Neural cell (in vitro differentiated cells): ENCODE measurements around the gene SHISA7. TPM values are rescaled to one million over a fixed set of nuclear protein-coding genes. Genes with fewer than 3 reads are reported as not detected.
A peak's percentile ranks its signal among the peaks of the same experiment; 100 is the strongest.

Experiments used
- H2AFZ ChIP-seq: fragments of 200-600, 300-800 bp; sonication (generic), shearing (Covaris generic); 2 replicates; pipeline ENCODE4 v1.6.0; 2014; ENCODE audit warnings: low read depth, mild to moderate bottlenecking, antibody characterized with exemption, low read length, moderate library complexity
- H3F3A ChIP-seq: fragments of 200-600 bp; shearing (Covaris generic); 2 replicates; pipeline ENCODE4 v1.6.1; 2016; ENCODE audit warnings: mild to moderate bottlenecking, moderate library complexity, mixed read lengths, antibody characterized with exemption, low read length; ENCODE audit not compliant: insufficient read depth, poor library complexity, severe bottlenecking
- H3K27ac ChIP-seq: fragments of 200-600, 300-800 bp; sonication (generic), shearing (Covaris generic); 2 replicates; pipeline ENCODE4 v1.5.1; 2014; ENCODE audit warnings: mild to moderate bottlenecking, low read length, moderate library complexity
- H3K27me3 ChIP-seq: fragments of 300-800, 200-600 bp; sonication (generic), shearing (Covaris generic); 2 replicates; pipeline ENCODE4 v1.6.0; 2014; ENCODE audit warnings: mild to moderate bottlenecking, low read depth, low read length, moderate library complexity; ENCODE audit not compliant: insufficient read depth
- H3K36me3 ChIP-seq: fragments of 300-800, 200-600 bp; sonication (generic), shearing (Covaris generic); 2 replicates; pipeline ENCODE4 v1.5.1; 2014; ENCODE audit warnings: mild to moderate bottlenecking, antibody characterized with exemption, low read length, moderate library complexity; ENCODE audit not compliant: insufficient read depth
- H3K4me2 ChIP-seq: fragments of 300-800, 200-600 bp; sonication (generic), shearing (Covaris generic); 2 replicates; pipeline ENCODE4 v1.6.0; 2014; ENCODE audit warnings: mild to moderate bottlenecking, low read length
- H3K4me3 ChIP-seq: fragments of 300-800, 200-600 bp; sonication (generic), shearing (Covaris generic); 2 replicates; pipeline ENCODE4 v1.5.1; 2014; ENCODE audit warnings: mild to moderate bottlenecking, low read length, moderate library complexity
- H3K79me2 ChIP-seq: fragments of 200-600 bp; shearing (Covaris generic); replicated peaks from 2 replicates; pipeline ENCODE4 v1.6.0; 2014; ENCODE audit warnings: mild to moderate bottlenecking, low read length, moderate library complexity; ENCODE audit not compliant: insufficient read depth
- H3K9ac ChIP-seq: fragments of 300-800, 200-600 bp; sonication (generic), shearing (Covaris generic); 2 replicates; pipeline ENCODE4 v1.6.1; 2016; ENCODE audit warnings: mild to moderate bottlenecking, low read length, mixed read lengths
- H3K9me2 ChIP-seq: fragments of 200-600 bp; shearing (Covaris generic); 2 replicates; pipeline ENCODE4 v1.6.1; 2016; ENCODE audit warnings: mild to moderate bottlenecking, low read length, mixed read lengths; ENCODE audit not compliant: insufficient read depth
- H3K9me3 ChIP-seq: fragments of 200-600, 300-800 bp; sonication (generic), shearing (Covaris generic); 2 replicates; pipeline ENCODE4 v1.6.1; 2016; ENCODE audit warnings: mild to moderate bottlenecking, mixed run types, low read length, moderate library complexity, mixed read lengths
- H4K20me1 ChIP-seq: fragments of 200-600 bp; shearing (Covaris generic); 2 replicates; pipeline ENCODE4 v1.6.1; 2016; ENCODE audit warnings: mild to moderate bottlenecking, mixed run types; ENCODE audit not compliant: insufficient read depth
- EP300 ChIP-seq: fragments of 450-650 bp; conservative IDR thresholded peaks from 2 replicates; pipeline ENCODE4 v1.6.1; 2014; ENCODE audit warnings: antibody characterized with exemption, mild to moderate bottlenecking, moderate library complexity; ENCODE audit not compliant: poor library complexity, severe bottlenecking
- EZH2 ChIP-seq: fragments of 200-600, 300-800 bp; shearing (Covaris generic), sonication (generic); IDR thresholded peaks from 2 replicates; pipeline ENCODE4 v1.6.1; 2014; ENCODE audit warnings: antibody characterized with exemption, low read length, borderline replicate concordance, mild to moderate bottlenecking; ENCODE audit not compliant: insufficient read depth, poor library complexity, severe bottlenecking
- MXI1 ChIP-seq: fragments of 450-650 bp; conservative IDR thresholded peaks from 2 replicates; pipeline ENCODE4 v1.6.1; 2014; ENCODE audit warnings: antibody characterized with exemption, mild to moderate bottlenecking; ENCODE audit not compliant: poor library complexity, severe bottlenecking
- POLR2AphosphoS5 ChIP-seq: IDR thresholded peaks from 2 replicates; pipeline ENCODE4 v1.6.1; 2012
- RAD21 ChIP-seq: fragments of 450-650 bp; conservative IDR thresholded peaks from 2 replicates; pipeline ENCODE4 v1.6.1; 2014; ENCODE audit warnings: antibody characterized with exemption, mild to moderate bottlenecking, moderate library complexity
- SMC3 ChIP-seq: fragments of 450-650 bp; conservative IDR thresholded peaks from 2 replicates; pipeline ENCODE4 v1.6.1; 2014; ENCODE audit warnings: antibody characterized with exemption, mild to moderate bottlenecking, moderate library complexity; ENCODE audit not compliant: poor library complexity
- TAF1 ChIP-seq: IDR thresholded peaks from 2 replicates; pipeline ENCODE4 v1.6.1; 2012; ENCODE audit warnings: low read depth
- polyA plus RNA-seq: library from polyadenylated mRNA; depleted of rRNA; stranded (reverse); fragments of >200 nt; gene quantifications from 2 replicates; pipeline ENCODE4 v1.2.3, GENCODE V29; 2014
- TF ChIP-seq, protein P1 (sequence below): fragments of 450-650 bp; IDR thresholded peaks from 2 replicates; pipeline ENCODE4 v1.5.1; 2014; ENCODE audit warnings: antibody characterized with exemption, mild to moderate bottlenecking, moderate library complexity; ENCODE audit not compliant: poor library complexity, severe bottlenecking
- TF ChIP-seq, protein P2 (sequence below): IDR thresholded peaks from 2 replicates; pipeline ENCODE4 v1.6.1; 2012; ENCODE audit warnings: borderline replicate concordance

The SHISA7 gene
- polyA plus RNA-seq, 1 donor from 2014 or later: 4.5 TPM

DNA sequence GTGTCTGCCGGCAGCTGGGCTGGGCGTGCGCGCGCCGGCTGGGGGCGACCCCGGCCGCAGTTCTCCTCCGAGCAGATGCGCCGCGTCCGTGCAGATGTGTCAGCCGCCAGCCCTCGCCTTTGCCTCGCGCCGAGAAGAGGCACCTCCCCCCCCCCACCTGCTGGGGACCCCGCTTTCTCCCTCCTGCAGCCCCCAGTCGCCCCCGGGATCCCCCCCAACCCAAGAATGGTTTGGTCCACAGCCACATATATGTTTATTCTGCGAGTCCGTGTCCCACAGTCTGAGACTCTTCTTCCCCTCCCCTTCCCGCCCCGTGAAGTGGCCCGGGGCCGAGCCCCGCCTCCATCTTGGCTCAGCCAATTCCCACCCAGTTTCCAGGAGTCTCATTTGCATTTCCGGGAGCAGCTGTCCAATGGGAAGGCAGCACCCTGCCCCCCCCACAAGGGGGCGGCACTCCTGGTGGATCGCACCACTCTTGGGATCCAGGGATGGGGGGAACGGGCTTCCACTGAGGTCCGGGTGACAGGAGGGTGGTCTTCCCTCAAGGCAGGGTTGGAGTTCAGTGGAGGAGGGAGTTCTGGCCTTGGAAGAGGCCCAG lies 9.7 kb upstream of the SHISA7 start:
- H3K27me3 ChIP-seq: peaks cover 3% of the 10 kb centered on the region
- no peak overlapping the region for H2AFZ ChIP-seq
- no peaks in the 10 kb centered on the region for H4K20me1 ChIP-seq
- no peaks in the 10 kb centered on the region for H3F3A ChIP-seq
- H3K27ac ChIP-seq: peak overlapping the region; percentile 81
- no peaks in the 10 kb centered on the region for H3K9me3 ChIP-seq
- H3K9me2 ChIP-seq: no peaks in the 10 kb centered on the region
- peak overlapping the region; percentile 99 for H3K4me3 ChIP-seq
- no peaks in the 10 kb centered on the region for H3K36me3 ChIP-seq
- no peak overlapping the region for H3K4me2 ChIP-seq
- peak overlapping the region; percentile 93 for H3K9ac ChIP-seq
- H3K79me2 ChIP-seq: no peaks in the 10 kb centered on the region
- TF ChIP-seq, protein P1, sequence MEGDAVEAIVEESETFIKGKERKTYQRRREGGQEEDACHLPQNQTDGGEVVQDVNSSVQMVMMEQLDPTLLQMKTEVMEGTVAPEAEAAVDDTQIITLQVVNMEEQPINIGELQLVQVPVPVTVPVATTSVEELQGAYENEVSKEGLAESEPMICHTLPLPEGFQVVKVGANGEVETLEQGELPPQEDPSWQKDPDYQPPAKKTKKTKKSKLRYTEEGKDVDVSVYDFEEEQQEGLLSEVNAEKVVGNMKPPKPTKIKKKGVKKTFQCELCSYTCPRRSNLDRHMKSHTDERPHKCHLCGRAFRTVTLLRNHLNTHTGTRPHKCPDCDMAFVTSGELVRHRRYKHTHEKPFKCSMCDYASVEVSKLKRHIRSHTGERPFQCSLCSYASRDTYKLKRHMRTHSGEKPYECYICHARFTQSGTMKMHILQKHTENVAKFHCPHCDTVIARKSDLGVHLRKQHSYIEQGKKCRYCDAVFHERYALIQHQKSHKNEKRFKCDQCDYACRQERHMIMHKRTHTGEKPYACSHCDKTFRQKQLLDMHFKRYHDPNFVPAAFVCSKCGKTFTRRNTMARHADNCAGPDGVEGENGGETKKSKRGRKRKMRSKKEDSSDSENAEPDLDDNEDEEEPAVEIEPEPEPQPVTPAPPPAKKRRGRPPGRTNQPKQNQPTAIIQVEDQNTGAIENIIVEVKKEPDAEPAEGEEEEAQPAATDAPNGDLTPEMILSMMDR: peak; percentile 11
- no peak for TF ChIP-seq TAF1
- no peak for TF ChIP-seq EZH2
- no peak for TF ChIP-seq EP300
- no peak for TF ChIP-seq POLR2AphosphoS5
- TF ChIP-seq, protein P2, sequence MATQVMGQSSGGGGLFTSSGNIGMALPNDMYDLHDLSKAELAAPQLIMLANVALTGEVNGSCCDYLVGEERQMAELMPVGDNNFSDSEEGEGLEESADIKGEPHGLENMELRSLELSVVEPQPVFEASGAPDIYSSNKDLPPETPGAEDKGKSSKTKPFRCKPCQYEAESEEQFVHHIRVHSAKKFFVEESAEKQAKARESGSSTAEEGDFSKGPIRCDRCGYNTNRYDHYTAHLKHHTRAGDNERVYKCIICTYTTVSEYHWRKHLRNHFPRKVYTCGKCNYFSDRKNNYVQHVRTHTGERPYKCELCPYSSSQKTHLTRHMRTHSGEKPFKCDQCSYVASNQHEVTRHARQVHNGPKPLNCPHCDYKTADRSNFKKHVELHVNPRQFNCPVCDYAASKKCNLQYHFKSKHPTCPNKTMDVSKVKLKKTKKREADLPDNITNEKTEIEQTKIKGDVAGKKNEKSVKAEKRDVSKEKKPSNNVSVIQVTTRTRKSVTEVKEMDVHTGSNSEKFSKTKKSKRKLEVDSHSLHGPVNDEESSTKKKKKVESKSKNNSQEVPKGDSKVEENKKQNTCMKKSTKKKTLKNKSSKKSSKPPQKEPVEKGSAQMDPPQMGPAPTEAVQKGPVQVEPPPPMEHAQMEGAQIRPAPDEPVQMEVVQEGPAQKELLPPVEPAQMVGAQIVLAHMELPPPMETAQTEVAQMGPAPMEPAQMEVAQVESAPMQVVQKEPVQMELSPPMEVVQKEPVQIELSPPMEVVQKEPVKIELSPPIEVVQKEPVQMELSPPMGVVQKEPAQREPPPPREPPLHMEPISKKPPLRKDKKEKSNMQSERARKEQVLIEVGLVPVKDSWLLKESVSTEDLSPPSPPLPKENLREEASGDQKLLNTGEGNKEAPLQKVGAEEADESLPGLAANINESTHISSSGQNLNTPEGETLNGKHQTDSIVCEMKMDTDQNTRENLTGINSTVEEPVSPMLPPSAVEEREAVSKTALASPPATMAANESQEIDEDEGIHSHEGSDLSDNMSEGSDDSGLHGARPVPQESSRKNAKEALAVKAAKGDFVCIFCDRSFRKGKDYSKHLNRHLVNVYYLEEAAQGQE: no peak
- TF ChIP-seq SMC3: no peak
- TF ChIP-seq MXI1: peak; percentile 23
- TF ChIP-seq RAD21: peak; percentile 39

DNA sequence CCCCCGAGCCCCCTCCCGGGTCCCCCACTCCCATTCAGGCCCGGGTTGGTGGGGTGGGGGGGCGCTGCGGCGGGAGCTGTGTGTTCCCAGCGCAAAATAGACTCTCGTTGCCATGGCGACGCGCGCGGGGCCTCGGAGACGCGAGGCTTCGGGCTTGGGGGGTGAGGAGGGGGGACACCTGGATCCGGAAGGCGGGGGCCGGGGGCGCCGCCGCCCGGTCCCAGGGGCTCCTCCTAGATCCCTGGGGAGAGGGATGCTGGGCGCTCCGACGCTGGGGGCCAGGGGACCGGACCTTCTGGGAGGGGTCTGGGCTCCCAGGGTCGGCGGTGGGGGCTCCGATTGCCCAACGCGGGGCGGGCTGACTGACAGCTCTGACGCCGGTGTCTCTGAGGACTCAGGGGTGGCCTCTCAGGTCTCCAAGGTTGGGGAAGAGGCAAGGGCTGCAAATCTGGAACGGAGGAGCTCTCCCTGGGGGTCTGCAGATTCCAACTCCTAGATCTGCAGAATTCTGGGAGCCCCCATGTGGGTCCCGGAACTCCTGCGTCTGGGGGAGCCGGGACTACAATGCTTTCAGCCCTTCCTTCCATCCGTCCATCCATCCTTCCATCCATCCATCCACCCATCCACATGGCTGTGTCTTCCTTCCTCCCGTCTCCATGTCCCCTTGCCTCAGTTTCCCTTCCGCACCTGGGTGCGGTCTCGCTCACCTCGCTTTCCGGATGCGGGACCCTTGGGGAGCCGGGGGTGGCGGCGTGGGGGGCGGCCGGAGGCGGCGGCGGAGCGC lies 9.1 kb upstream of the SHISA7 start:
- Histone ChIP-seq H3K27me3 (peaks cover 3% of the 10 kb centered on the region), H4K20me1 (no peaks in the 10 kb centered on the region), H2AFZ (no peak overlapping the region), H3K9ac (peak overlapping the region; percentile 93), H3K27ac (peak overlapping the region; percentile 81), H3K79me2 (no peaks in the 10 kb centered on the region), H3K36me3 (no peaks in the 10 kb centered on the region), H3K9me2 (no peaks in the 10 kb centered on the region), H3K4me3 (peak overlapping the region; percentile 99), H3K4me2 (peak overlapping the region; percentile 86), H3K9me3 (no peaks in the 10 kb centered on the region), H3F3A (no peaks in the 10 kb centered on the region)
- no peak for TF ChIP-seq EZH2
- TF ChIP-seq SMC3: peak; percentile 30
- TF ChIP-seq MXI1: peak; percentile 90
- peak; percentile 15 for TF ChIP-seq TAF1
